Astrocyte (in vitro differentiated cells and primary cell): ENCODE measurements around the gene CPO. TPM values are rescaled to one million over a fixed set of nuclear protein-coding genes. Genes with fewer than 3 reads are reported as not detected.
"Not testable (repeated sequence)": the region's sequence is repeated elsewhere in the genome, so short reads cannot be mapped to it uniquely, and the experiment has no call there.

Experiments used
- DNase-seq: peaks from one replicate; pipeline ENCODE4 v3.0.0-alpha.2; 2010; ENCODE audit warnings: low read depth
- FAIRE-seq: peaks from 2 replicates; lab custom pipeline; 2011; peaks lifted over from hg19 to GRCh38; lab: Jason Lieb, UNC
- H2AFZ ChIP-seq: 2 replicates; pipeline ENCODE4 v1.6.0; 2012; ENCODE audit warnings: low read depth, low read length, inconsistent platforms
- H3K27ac ChIP-seq: 2 replicates; pipeline ENCODE4 v1.5.1; 2011; ENCODE audit warnings: low read depth, low read length, inconsistent platforms
- H3K27me3 ChIP-seq: 2 replicates; pipeline ENCODE4 v1.6.0; 2011; ENCODE audit warnings: low read length, inconsistent platforms; ENCODE audit not compliant: insufficient read depth
- H3K36me3 ChIP-seq: 2 replicates; pipeline ENCODE4 v1.5.1; 2011; ENCODE audit warnings: low read length, inconsistent platforms; ENCODE audit not compliant: insufficient read depth
- H3K4me1 ChIP-seq: 2 replicates; pipeline ENCODE4 v1.5.1; 2011; ENCODE audit warnings: low read length, inconsistent platforms; ENCODE audit not compliant: insufficient read depth
- H3K4me2 ChIP-seq: 2 replicates; pipeline ENCODE4 v1.6.0; 2012; ENCODE audit warnings: low read length, inconsistent platforms
- H3K4me3 ChIP-seq: 2 replicates; pipeline ENCODE4 v1.5.1; 2011; ENCODE audit warnings: low read depth, mild to moderate bottlenecking, low read length, inconsistent platforms; ENCODE audit not compliant: insufficient read depth
- H3K79me2 ChIP-seq: 2 replicates; pipeline ENCODE4 v1.6.0; 2012; ENCODE audit warnings: mild to moderate bottlenecking, low read length, inconsistent platforms; ENCODE audit not compliant: insufficient read depth
- H3K9ac ChIP-seq: 2 replicates; pipeline ENCODE4 v1.6.0; 2012; ENCODE audit warnings: mild to moderate bottlenecking, low read length, inconsistent platforms
- H3K9me3 ChIP-seq: 2 replicates; pipeline ENCODE4 v1.5.1; 2012; ENCODE audit warnings: low read depth, mild to moderate bottlenecking, low read length, inconsistent platforms; ENCODE audit not compliant: insufficient read depth
- H4K20me1 ChIP-seq: 2 replicates; pipeline ENCODE4 v1.6.0; 2012; ENCODE audit warnings: low read length, inconsistent platforms; ENCODE audit not compliant: insufficient read depth
- H3K27ac Mint-ChIP-seq: one replicate; pipeline ENCODE4 v1.8.0; 2021; ENCODE audit warnings: mild to moderate bottlenecking, mixed read lengths; ENCODE audit not compliant: unreplicated experiment
- H3K27me3 Mint-ChIP-seq: one replicate; pipeline ENCODE4 v1.8.0; 2021; ENCODE audit warnings: low read depth, mixed read lengths; ENCODE audit not compliant: unreplicated experiment
- H3K36me3 Mint-ChIP-seq: one replicate; pipeline ENCODE4 v1.8.0; 2021; ENCODE audit warnings: low read depth, mixed read lengths; ENCODE audit not compliant: unreplicated experiment
- H3K4me1 Mint-ChIP-seq: one replicate; pipeline ENCODE4 v1.8.0; 2021; ENCODE audit warnings: low read depth, mixed read lengths; ENCODE audit not compliant: unreplicated experiment
- H3K4me3 Mint-ChIP-seq: one replicate; pipeline ENCODE4 v1.8.0; 2021; ENCODE audit warnings: mild to moderate bottlenecking, moderate library complexity, mixed read lengths; ENCODE audit not compliant: unreplicated experiment
- H3K9me3 Mint-ChIP-seq: one replicate; pipeline ENCODE4 v1.8.0; 2021; ENCODE audit warnings: mild to moderate bottlenecking, mixed read lengths; ENCODE audit not compliant: unreplicated experiment
- EZH2 ChIP-seq: IDR thresholded peaks from 2 replicates; pipeline ENCODE4 v1.6.1; 2012; ENCODE audit warnings: mild to moderate bottlenecking, low read length, inconsistent platforms; ENCODE audit not compliant: insufficient read depth
- total RNA-seq: library from RNA; stranded (reverse); gene quantifications from 2 replicates; pipeline ENCODE4 v1.2.1, GENCODE V29; 2021
- TF ChIP-seq, protein P1 (sequence below): IDR thresholded peaks from 2 replicates; pipeline ENCODE4 v1.5.1; 2011; ENCODE audit warnings: low read depth, mild to moderate bottlenecking, inconsistent platforms, low read length, moderate library complexity; ENCODE audit not compliant: insufficient read depth

CPO gene
- total RNA-seq, 1 donor from 2014 or later: not detected

DNA sequence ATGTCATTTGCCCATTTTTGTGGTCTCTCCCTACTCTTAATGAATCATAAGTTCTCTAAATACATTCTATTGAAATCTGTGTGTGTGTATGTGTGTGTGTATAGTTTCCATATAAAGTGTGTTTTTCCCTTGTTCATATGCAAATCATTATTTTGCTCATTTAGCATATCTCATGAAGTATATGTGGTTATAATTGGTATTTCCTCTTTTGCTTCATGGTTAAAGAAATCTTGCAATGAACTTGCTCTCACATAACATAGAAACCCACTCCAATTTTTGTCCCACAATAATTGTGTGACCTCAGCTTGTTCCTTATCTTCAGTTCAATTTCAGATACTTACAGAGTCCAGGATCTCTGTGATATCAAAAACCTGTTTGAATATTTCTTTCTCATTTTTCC is 1.2 kb downstream of the CPO start:
- H3K79me2 ChIP-seq: no peaks in the 10 kb centered on the region

DNA sequence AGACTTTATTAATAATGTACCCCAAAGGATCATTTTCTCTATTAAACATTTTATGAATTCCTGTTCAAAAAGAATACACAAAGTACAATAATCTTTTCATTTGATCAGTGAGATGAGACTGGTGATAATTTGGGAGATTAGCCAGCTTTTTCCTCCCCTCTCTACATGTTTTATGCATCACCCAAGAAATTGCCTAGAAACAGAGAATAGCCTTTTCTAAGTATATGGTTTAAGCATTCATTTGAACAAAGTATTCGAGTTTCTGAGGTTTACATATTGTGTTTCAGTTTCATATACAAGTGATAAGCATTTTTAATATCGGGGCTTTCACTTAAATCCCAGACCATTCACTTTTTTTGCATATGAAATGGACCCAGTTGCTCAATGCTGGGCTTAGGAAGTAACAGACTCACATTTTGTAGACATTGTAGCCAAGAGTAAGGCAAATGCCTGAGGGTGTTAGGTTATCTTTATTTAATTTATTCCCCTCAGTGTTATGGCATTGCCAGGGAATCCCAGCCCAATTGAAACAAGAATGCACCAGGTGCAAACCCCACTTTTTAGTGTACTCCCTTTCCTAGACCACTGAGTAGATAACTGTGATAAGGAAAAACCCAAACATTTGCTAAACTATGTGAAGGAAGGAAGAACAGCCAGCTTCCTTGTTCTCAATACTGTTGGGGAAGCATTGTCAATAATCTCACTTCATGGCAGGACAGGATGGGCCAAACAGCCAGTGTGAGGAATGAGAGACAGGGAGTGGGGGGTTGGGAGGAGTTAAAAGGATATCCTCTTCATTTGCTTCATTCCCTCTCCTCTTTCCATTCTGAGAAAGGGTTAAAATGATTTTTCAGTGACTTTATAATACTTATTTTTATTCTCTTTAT is 3.5 kb downstream of the CPO start:
- no peaks in the 10 kb centered on the region for H3K4me1 Mint-ChIP-seq
- FAIRE-seq (no peak), DNase-seq (no peak)
- H2AFZ ChIP-seq: no peak overlapping the region
- no peaks in the 10 kb centered on the region for H4K20me1 ChIP-seq
- H3K27ac Mint-ChIP-seq: no peak overlapping the region
- no peak overlapping the region for H3K9ac ChIP-seq
- no peaks in the 10 kb centered on the region for H3K36me3 Mint-ChIP-seq
- no peak overlapping the region for H3K4me3 ChIP-seq
- H3K27ac ChIP-seq: no peak overlapping the region
- no peak overlapping the region for H3K4me3 Mint-ChIP-seq
- H3K4me2 ChIP-seq: no peak overlapping the region
- H3K79me2 ChIP-seq: no peaks in the 10 kb centered on the region
- TF ChIP-seq, protein P1, sequence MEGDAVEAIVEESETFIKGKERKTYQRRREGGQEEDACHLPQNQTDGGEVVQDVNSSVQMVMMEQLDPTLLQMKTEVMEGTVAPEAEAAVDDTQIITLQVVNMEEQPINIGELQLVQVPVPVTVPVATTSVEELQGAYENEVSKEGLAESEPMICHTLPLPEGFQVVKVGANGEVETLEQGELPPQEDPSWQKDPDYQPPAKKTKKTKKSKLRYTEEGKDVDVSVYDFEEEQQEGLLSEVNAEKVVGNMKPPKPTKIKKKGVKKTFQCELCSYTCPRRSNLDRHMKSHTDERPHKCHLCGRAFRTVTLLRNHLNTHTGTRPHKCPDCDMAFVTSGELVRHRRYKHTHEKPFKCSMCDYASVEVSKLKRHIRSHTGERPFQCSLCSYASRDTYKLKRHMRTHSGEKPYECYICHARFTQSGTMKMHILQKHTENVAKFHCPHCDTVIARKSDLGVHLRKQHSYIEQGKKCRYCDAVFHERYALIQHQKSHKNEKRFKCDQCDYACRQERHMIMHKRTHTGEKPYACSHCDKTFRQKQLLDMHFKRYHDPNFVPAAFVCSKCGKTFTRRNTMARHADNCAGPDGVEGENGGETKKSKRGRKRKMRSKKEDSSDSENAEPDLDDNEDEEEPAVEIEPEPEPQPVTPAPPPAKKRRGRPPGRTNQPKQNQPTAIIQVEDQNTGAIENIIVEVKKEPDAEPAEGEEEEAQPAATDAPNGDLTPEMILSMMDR: no peak
- no peak for TF ChIP-seq EZH2
- no peaks in the 10 kb centered on the region for H3K4me1 ChIP-seq
- no peaks in the 10 kb centered on the region for H3K27me3 ChIP-seq
- H3K9me3 Mint-ChIP-seq: no peaks in the 10 kb centered on the region
- no peaks in the 10 kb centered on the region for H3K9me3 ChIP-seq
- no peaks in the 10 kb centered on the region for H3K36me3 ChIP-seq
- H3K27me3 Mint-ChIP-seq: no peaks in the 10 kb centered on the region

More for the DNA sequence above, 1.2 kb downstream of the CPO start:
- no peaks in the 10 kb centered on the region for H3K4me1 ChIP-seq
- H2AFZ ChIP-seq: no peak overlapping the region
- no peaks in the 10 kb centered on the region for H3K36me3 Mint-ChIP-seq
- DNase-seq (no peak), FAIRE-seq (no peak)
- no peak overlapping the region for H3K27ac ChIP-seq
- H4K20me1 ChIP-seq: no peaks in the 10 kb centered on the region
- no peaks in the 10 kb centered on the region for H3K36me3 ChIP-seq
- H3K27me3 Mint-ChIP-seq: no peaks in the 10 kb centered on the region
- TF ChIP-seq EZH2: no peak
- TF ChIP-seq, protein P1: no peak
- no peak overlapping the region for H3K27ac Mint-ChIP-seq
- H3K4me3 Mint-ChIP-seq: no peak overlapping the region
- H3K4me1 Mint-ChIP-seq: no peaks in the 10 kb centered on the region
- no peak overlapping the region for H3K9ac ChIP-seq
- H3K9me3 ChIP-seq: no peaks in the 10 kb centered on the region
- no peak overlapping the region for H3K4me3 ChIP-seq
- peaks cover 3% of the 10 kb centered on the region for H3K9me3 Mint-ChIP-seq
- no peak overlapping the region for H3K4me2 ChIP-seq
- no peaks in the 10 kb centered on the region for H3K27me3 ChIP-seq

DNA sequence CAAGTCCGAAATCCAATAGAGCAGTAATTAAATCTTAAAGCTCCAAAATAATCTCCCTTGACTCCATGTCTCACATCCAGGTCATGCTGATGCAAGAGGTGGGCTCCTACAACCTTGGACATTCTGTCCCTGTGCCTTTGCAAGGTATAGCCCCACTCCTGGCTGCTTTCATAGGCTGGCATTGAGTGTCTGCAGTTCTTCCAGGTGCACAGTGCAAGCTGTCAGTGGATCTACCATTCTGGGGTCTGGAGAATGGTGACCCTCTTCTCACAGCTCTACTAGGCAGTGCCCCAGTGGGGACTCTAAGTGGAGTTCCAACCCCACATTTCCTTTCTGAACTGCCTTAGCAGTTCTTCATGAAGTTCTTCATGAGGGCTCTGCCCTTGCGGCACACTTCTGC is 14.1 kb downstream of the CPO start:
- not testable (repeated sequence) for H3K27ac Mint-ChIP-seq, H3K4me1 ChIP-seq, H4K20me1 ChIP-seq, FAIRE-seq, H3K36me3 Mint-ChIP-seq, H3K79me2 ChIP-seq, H3K4me3 Mint-ChIP-seq, H3K9me3 ChIP-seq, H3K4me1 Mint-ChIP-seq, H3K9ac ChIP-seq, H3K4me3 ChIP-seq, H3K27ac ChIP-seq, H3K27me3 Mint-ChIP-seq, H2AFZ ChIP-seq, H3K36me3 ChIP-seq, H3K27me3 ChIP-seq, DNase-seq, H3K4me2 ChIP-seq
- peaks cover 18% of the 10 kb centered on the region for H3K9me3 Mint-ChIP-seq
